ENCODE measurements around the gene ZNF536. TPM values are rescaled to one million over a fixed set of nuclear protein-coding genes. Genes with fewer than 3 reads are reported as not detected.

ZNF536 gene
- total and polyA plus RNA-seq, 9 of the 15 experiments (the other 6 are each of a cell fraction or from before 2014, with no cell fraction given) = not detected

GRCh38 chr19:30388327-30388726 is 16.1 kb downstream of the ZNF536 start:
- no peak overlapping the region for H2AFZ ChIP-seq (ENCODE audit: low read depth, low read length)
- FAIRE-seq (no peak), ATAC-seq (no peak), DNase-seq (ENCODE audit: extremely low read depth in 1 of 4, low spot score in 3 of 4) (no peak)
- no peaks in the 10 kb centered on the region for H3K9me1 ChIP-seq (ENCODE audit: control insufficient read depth, insufficient read depth, low read length)
- intact Hi-C loops (cut with micrococcal nuclease) = no loop called here
- in situ Hi-C loops (cut with MboI) = no loop called here
- no peaks in the 10 kb centered on the region for H3K79me2 ChIP-seq (ENCODE audit: control insufficient read depth, insufficient read depth, low read length)
- no peaks in the 10 kb centered on the region for H3K9me3 ChIP-seq (replicated peaks; ENCODE audit: control insufficient read depth, insufficient read depth, low read depth, low read length)
- no peaks in the 10 kb centered on the region; the same call in 1 of the 2 replicates for H4K20me1 ChIP-seq (replicated peaks; ENCODE audit: control insufficient read depth, insufficient read depth, low read length)
- no TSS peak for BruUV-seq (replicated peaks)
- no peaks in the 10 kb centered on the region for H3K4me1 ChIP-seq (replicated peaks in 1 of 2; ENCODE audit: control insufficient read depth in 2 of 2, insufficient read depth in 2 of 2, low read length in 2 of 2)
- whole genome bisulfite sequencing (ENCODE audit: insufficient coverage, low coverage, missing lambda C conversion rate) = 0% methylated on average over 9 of the region's 9 CpGs
- H3K27me3 ChIP-seq (ENCODE audit: control insufficient read depth in 2 of 2, insufficient read depth in 2 of 2, low read length in 2 of 2) = peaks cover 0 to 6% of the 10 kb centered on the region in 2 experiments; a peak in 1 of 5 replicates
- no peak overlapping the region for H3K27ac ChIP-seq (ENCODE audit: extremely low read depth, low read depth, low read length)
- CTCF ChIA-PET (ENCODE audit: low intra/inter-chr PET ratio) = no interaction called here
- H3K36me3 ChIP-seq (ENCODE audit: control insufficient read depth, insufficient read depth, low read length) = no peaks in the 10 kb centered on the region
- no peak overlapping the region for H3K4me3 ChIP-seq
- POLR2A ChIA-PET = no interaction called here
- H3K9ac ChIP-seq (ENCODE audit: insufficient read depth in 1 of 2, low read depth in 2 of 2, low read length in 2 of 2) = no peak overlapping the region
- no peak for TF ChIP-seq KHSRP (IDR thresholded peaks at IDR 0.05)
- H3K4me2 ChIP-seq (ENCODE audit: insufficient read depth, low read length) = no peak overlapping the region

GRCh38 chr19:30388819-30389218 is 16.6 kb downstream of the ZNF536 start:
- TF ChIP-seq ZNF311 (CRISPR knock-in tag; IDR thresholded peaks at IDR 0.05) (no peak), CSDE1 (IDR thresholded peaks at IDR 0.05) (no peak), SRSF9 (IDR thresholded peaks at IDR 0.05; ENCODE audit: borderline replicate concordance, low read depth, low read length) (no peak), ZNF12 (CRISPR knock-in tag; IDR thresholded peaks at IDR 0.05) (no peak), RCOR1 (IDR thresholded peaks at IDR 0.05; ENCODE audit: borderline replicate concordance in 1 of 2, low read depth in 2 of 2, low read length in 2 of 2) (no peak), HNRNPUL1 (IDR thresholded peaks at IDR 0.05; ENCODE audit: low read length) (no peak), NR2F6 (CRISPR knock-in tag; IDR thresholded peaks at IDR 0.05) (no peak), ZNF175 (CRISPR knock-in tag; IDR thresholded peaks at IDR 0.05; ENCODE audit: low read depth) (no peak), FOXK1 (CRISPR knock-in tag; IDR thresholded peaks at IDR 0.05; ENCODE audit: borderline replicate concordance) (no peak), CHAMP1 (IDR thresholded peaks at IDR 0.05) (no peak), NFE2 (IDR thresholded peaks at IDR 0.05; ENCODE audit: low read depth) (no peak), ZNF507 (tag; conservative IDR thresholded peaks at IDR 0.05) (no peak), PURB (CRISPR knock-in tag; IDR thresholded peaks at IDR 0.05; ENCODE audit: low read depth) (no peak), GABPB1 (CRISPR knock-in tag; IDR thresholded peaks at IDR 0.05) (no peak)
- Histone ChIP-seq H3K4me1 (replicated peaks in 1 of 2; ENCODE audit: control insufficient read depth in 2 of 2, insufficient read depth in 2 of 2, low read length in 2 of 2) (no peaks in the 10 kb centered on the region), H3K27me3 (ENCODE audit: control insufficient read depth in 2 of 2, insufficient read depth in 2 of 2, low read length in 2 of 2) (peaks cover 0 to 6% of the 10 kb centered on the region in 2 experiments; a peak in 1 of 5 replicates), H3K4me3 (no peak overlapping the region), H3K9me1 (ENCODE audit: control insufficient read depth, insufficient read depth, low read length) (no peaks in the 10 kb centered on the region), H3K9ac (ENCODE audit: insufficient read depth in 1 of 2, low read depth in 2 of 2, low read length in 2 of 2) (no peak overlapping the region), H2AFZ (ENCODE audit: low read depth, low read length) (no peak overlapping the region), H3K4me2 (ENCODE audit: insufficient read depth, low read length) (no peak overlapping the region), H3K79me2 (ENCODE audit: control insufficient read depth, insufficient read depth, low read length) (no peaks in the 10 kb centered on the region), H3K36me3 (ENCODE audit: control insufficient read depth, insufficient read depth, low read length) (no peaks in the 10 kb centered on the region), H3K9me3 (replicated peaks; ENCODE audit: control insufficient read depth, insufficient read depth, low read depth, low read length) (no peaks in the 10 kb centered on the region), H3K27ac (ENCODE audit: extremely low read depth, low read depth, low read length) (no peak overlapping the region), H4K20me1 (replicated peaks; ENCODE audit: control insufficient read depth, insufficient read depth, low read length) (no peaks in the 10 kb centered on the region; the same call in 1 of the 2 replicates)
- no TSS peak for BruUV-seq (replicated peaks)
- ATAC-seq (no peak), FAIRE-seq (no peak), DNase-seq (ENCODE audit: extremely low read depth in 1 of 4, low spot score in 3 of 4) (no peak)
- ChIA-PET CTCF (ENCODE audit: low intra/inter-chr PET ratio) (no interaction called here), POLR2A (no interaction called here)
- WGBS (ENCODE audit: insufficient coverage, low coverage, missing lambda C conversion rate) = 0% methylated on average over 5 of the region's 5 CpGs
- intact Hi-C loops (cut with micrococcal nuclease) (no loop called here), in situ Hi-C loops (cut with MboI) (no loop called here)
